ENCODE data around the gene TBC1D4. TPM values are rescaled to one million over a fixed set of nuclear protein-coding genes. Genes with fewer than 3 reads are reported as not detected.

TBC1D4 gene
- total RNA-seq, 1 experiment from 2014 or later, result 177 TPM

DNA sequence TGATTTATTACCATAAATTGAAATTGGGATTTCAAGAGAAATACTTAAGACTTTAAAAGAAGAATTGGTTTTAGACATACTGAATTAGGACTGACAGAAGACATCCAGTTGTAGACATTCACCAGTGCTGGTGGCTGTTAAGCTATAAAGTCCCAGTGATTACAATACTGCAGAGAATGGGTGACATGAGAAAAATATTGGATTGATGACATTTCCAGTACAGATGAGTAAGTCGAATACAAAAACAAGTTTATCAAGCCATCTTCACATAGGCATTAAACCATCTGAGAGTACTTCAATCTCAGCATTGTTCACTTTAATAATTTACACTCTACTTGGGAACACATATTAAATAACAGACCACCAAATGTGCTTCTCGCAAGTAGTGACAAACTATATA lies 66.8 kb downstream of the TBC1D4 start:
- Histone ChIP-seq H3K9me3 (no peaks in the 10 kb centered on the region), H3K4me3 (ENCODE audit: low read depth, low read length) (no peak overlapping the region), H3K27me3 (replicated peaks; ENCODE audit: control insufficient read depth, insufficient read depth, low read length) (no peaks in the 10 kb centered on the region), H3K36me3 (ENCODE audit: control insufficient read depth, insufficient read depth, low read length) (no peaks in the 10 kb centered on the region), H3K4me1 (peaks cover 36% of the 10 kb centered on the region)
- Mint-ChIP-seq H3K27me3 (ENCODE audit: insufficient read depth, unreplicated experiment) (no peaks in the 10 kb centered on the region), H3K4me3 (ENCODE audit: unreplicated experiment) (no peak overlapping the region), H3K9me3 (ENCODE audit: unreplicated experiment) (no peaks in the 10 kb centered on the region), H3K36me3 (ENCODE audit: insufficient read depth, unreplicated experiment) (peaks cover 39% of the 10 kb centered on the region), H3K4me1 (ENCODE audit: low read depth, unreplicated experiment) (peaks cover 26% of the 10 kb centered on the region), H3K27ac (ENCODE audit: unreplicated experiment) (no peak overlapping the region)
- no peak for DNase-seq
- TF ChIP-seq, protein P1, sequence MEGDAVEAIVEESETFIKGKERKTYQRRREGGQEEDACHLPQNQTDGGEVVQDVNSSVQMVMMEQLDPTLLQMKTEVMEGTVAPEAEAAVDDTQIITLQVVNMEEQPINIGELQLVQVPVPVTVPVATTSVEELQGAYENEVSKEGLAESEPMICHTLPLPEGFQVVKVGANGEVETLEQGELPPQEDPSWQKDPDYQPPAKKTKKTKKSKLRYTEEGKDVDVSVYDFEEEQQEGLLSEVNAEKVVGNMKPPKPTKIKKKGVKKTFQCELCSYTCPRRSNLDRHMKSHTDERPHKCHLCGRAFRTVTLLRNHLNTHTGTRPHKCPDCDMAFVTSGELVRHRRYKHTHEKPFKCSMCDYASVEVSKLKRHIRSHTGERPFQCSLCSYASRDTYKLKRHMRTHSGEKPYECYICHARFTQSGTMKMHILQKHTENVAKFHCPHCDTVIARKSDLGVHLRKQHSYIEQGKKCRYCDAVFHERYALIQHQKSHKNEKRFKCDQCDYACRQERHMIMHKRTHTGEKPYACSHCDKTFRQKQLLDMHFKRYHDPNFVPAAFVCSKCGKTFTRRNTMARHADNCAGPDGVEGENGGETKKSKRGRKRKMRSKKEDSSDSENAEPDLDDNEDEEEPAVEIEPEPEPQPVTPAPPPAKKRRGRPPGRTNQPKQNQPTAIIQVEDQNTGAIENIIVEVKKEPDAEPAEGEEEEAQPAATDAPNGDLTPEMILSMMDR (IDR thresholded peaks at IDR 0.05; ENCODE audit: insufficient read depth in 1 of 2, low read depth in 1 of 2, low read length in 1 of 2, severe bottlenecking in 1 of 2, unreplicated experiment in 1 of 2), result no peak
- CTCF ChIA-PET, result no interaction called here
- POLR2A ChIA-PET, result no interaction called here
- BruUV-seq (replicated peaks), result no TSS peak
- intact Hi-C loops (cut with micrococcal nuclease; ENCODE audit: unreplicated experiment), result no loop called here

DNA sequence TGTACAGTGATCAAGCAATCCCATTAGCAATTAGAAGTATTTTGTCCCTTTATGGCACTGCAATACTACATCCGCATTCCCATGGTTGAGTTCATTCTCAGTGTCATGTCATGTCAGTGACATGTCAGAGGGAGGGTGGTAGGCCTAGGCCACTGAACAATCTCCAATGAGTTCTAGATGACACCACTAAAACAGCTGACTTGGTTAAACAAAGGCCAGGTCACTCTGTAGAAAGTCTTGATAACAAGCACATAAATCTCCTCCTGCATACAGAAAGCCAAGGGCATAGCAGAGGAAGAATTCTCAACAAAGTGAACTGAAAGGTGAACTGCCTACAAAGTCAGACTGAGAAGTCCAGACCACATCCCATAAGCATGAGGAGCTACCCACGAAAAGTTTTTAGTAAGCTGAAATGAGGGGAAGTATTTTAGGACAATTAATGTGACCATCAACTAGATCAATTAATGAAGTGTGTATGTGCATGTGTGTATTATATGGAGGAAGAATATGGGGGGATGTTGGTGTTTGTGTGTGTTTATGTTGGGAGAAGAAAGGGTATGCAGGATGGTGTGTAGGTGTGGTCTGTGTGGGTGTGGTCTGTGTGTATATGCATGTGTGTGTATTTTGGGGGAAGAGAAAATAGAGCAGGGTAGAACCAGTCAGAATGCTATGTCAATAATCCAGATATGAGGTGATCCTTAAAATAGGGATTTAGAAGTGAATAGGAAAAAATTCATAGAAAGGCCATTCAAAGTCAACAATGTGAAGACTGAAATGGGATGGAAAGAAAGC lies 67.7 kb downstream of the TBC1D4 start:
- ChIA-PET POLR2A (no interaction called here), CTCF (no interaction called here)
- peaks cover 39% of the 10 kb centered on the region for H3K36me3 Mint-ChIP-seq (ENCODE audit: insufficient read depth, unreplicated experiment)
- no peak overlapping the region for H3K4me3 Mint-ChIP-seq (ENCODE audit: unreplicated experiment)
- Histone ChIP-seq H3K36me3 (ENCODE audit: control insufficient read depth, insufficient read depth, low read length) (no peaks in the 10 kb centered on the region), H3K27me3 (replicated peaks; ENCODE audit: control insufficient read depth, insufficient read depth, low read length) (no peaks in the 10 kb centered on the region), H3K9me3 (no peaks in the 10 kb centered on the region), H3K4me1 (peaks cover 35% of the 10 kb centered on the region), H3K4me3 (ENCODE audit: low read depth, low read length) (no peak overlapping the region)
- intact Hi-C loops (cut with micrococcal nuclease; ENCODE audit: unreplicated experiment), result no loop called here
- H3K27ac Mint-ChIP-seq (ENCODE audit: unreplicated experiment), result peak overlapping the region; percentile 2
- H3K27me3 Mint-ChIP-seq (ENCODE audit: insufficient read depth, unreplicated experiment), result no peaks in the 10 kb centered on the region
- H3K9me3 Mint-ChIP-seq (ENCODE audit: unreplicated experiment), result no peaks in the 10 kb centered on the region
- TF ChIP-seq, protein P1 (IDR thresholded peaks at IDR 0.05; ENCODE audit: insufficient read depth in 1 of 2, low read depth in 1 of 2, low read length in 1 of 2, severe bottlenecking in 1 of 2, unreplicated experiment in 1 of 2), result no peak
- DNase-seq, result no peak
- BruUV-seq (replicated peaks), result no TSS peak
- H3K4me1 Mint-ChIP-seq (ENCODE audit: low read depth, unreplicated experiment), result peaks cover 20% of the 10 kb centered on the region

DNA sequence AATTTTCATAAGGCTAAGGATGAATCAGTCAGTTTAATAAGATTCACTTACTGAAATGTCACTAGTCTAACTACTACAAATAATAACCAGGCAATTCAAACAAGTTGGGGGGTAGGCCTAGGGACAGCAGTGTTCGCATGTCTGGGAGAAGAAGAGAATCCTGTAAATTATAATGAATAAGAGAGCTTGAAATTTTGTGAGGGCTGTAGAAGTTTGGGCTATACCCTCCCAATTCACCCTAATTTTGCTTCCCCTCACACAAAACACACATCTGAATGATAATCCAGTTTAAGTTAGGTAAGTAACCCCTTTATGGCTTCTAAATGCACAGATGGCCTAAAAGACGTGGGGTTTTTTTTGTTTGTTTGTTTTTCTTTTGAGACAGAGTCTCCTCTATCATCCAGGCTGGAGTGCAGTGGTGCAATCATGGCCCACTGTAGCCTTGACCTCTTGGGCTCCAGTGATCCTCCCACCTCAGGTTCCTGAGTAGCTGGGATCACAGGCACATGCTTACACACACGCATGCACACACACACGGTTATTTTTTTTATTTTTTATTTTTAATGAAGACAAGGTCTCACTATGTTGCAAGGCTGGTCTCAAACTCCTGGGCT lies 69.9 kb downstream of the TBC1D4 start:
- no peaks in the 10 kb centered on the region for H3K27me3 Mint-ChIP-seq (ENCODE audit: insufficient read depth, unreplicated experiment)
- ChIA-PET CTCF (no interaction called here), POLR2A (no interaction called here)
- TF ChIP-seq, protein P1 (IDR thresholded peaks at IDR 0.05; ENCODE audit: insufficient read depth in 1 of 2, low read depth in 1 of 2, low read length in 1 of 2, severe bottlenecking in 1 of 2, unreplicated experiment in 1 of 2), result no peak
- no peak for DNase-seq
- H3K4me1 Mint-ChIP-seq (ENCODE audit: low read depth, unreplicated experiment), result peaks cover 29% of the 10 kb centered on the region
- no peaks in the 10 kb centered on the region for H3K9me3 ChIP-seq
- no peak overlapping the region for H3K4me3 ChIP-seq (ENCODE audit: low read depth, low read length)
- H3K9me3 Mint-ChIP-seq (ENCODE audit: unreplicated experiment), result no peaks in the 10 kb centered on the region
- peaks cover 37% of the 10 kb centered on the region for H3K36me3 Mint-ChIP-seq (ENCODE audit: insufficient read depth, unreplicated experiment)
- intact Hi-C loops (cut with micrococcal nuclease; ENCODE audit: unreplicated experiment), result no loop called here
- no TSS peak for BruUV-seq (replicated peaks)
- H3K4me1 ChIP-seq, result peaks cover 31% of the 10 kb centered on the region
- H3K27ac Mint-ChIP-seq (ENCODE audit: unreplicated experiment), result no peak overlapping the region
- H3K36me3 ChIP-seq (ENCODE audit: control insufficient read depth, insufficient read depth, low read length), result no peaks in the 10 kb centered on the region
- no peak overlapping the region for H3K4me3 Mint-ChIP-seq (ENCODE audit: unreplicated experiment)
- no peaks in the 10 kb centered on the region for H3K27me3 ChIP-seq (replicated peaks; ENCODE audit: control insufficient read depth, insufficient read depth, low read length)
